Measurements from ENCODE around the gene MRPL4. TPM values are rescaled to one million over a fixed set of nuclear protein-coding genes. Genes with fewer than 3 reads are reported as not detected.

Gene MRPL4
- total RNA-seq, 2 experiments from 2014 or later = 44.6 to 47.3 TPM

- TF ChIP-seq, protein P1, sequence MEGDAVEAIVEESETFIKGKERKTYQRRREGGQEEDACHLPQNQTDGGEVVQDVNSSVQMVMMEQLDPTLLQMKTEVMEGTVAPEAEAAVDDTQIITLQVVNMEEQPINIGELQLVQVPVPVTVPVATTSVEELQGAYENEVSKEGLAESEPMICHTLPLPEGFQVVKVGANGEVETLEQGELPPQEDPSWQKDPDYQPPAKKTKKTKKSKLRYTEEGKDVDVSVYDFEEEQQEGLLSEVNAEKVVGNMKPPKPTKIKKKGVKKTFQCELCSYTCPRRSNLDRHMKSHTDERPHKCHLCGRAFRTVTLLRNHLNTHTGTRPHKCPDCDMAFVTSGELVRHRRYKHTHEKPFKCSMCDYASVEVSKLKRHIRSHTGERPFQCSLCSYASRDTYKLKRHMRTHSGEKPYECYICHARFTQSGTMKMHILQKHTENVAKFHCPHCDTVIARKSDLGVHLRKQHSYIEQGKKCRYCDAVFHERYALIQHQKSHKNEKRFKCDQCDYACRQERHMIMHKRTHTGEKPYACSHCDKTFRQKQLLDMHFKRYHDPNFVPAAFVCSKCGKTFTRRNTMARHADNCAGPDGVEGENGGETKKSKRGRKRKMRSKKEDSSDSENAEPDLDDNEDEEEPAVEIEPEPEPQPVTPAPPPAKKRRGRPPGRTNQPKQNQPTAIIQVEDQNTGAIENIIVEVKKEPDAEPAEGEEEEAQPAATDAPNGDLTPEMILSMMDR (IDR thresholded peaks at IDR 0.05) = no peak
- Histone ChIP-seq H3K4me3 (ENCODE audit: low read length) (peak overlapping the region; percentile 48), H3K27ac (ENCODE audit: low read depth in 1 of 2, low read length in 2 of 2) (no peak overlapping the region)
These were observed 36.7 kb downstream of the MRPL4 start for GRCh38 chr19:10288662-10289166.

GRCh38 chr19:10289167-10289835, 37.3 kb downstream of the MRPL4 start:
- H3K9me3 ChIP-seq (ENCODE audit: control insufficient read depth in 1 of 2, insufficient read depth in 1 of 2, low read length in 2 of 2) = peaks cover 0 to 61% of the 10 kb centered on the region in 2 experiments
- H3K4me3 Mint-ChIP-seq = peak overlapping the region; percentile 77
- peaks cover 22% of the 10 kb centered on the region for H3K36me3 Mint-ChIP-seq (ENCODE audit: low read depth)
- H3K27ac ChIP-seq (ENCODE audit: low read depth in 1 of 2, low read length in 2 of 2) = no peak overlapping the region
- H3K4me1 Mint-ChIP-seq (ENCODE audit: low read depth) = peaks cover 73% of the 10 kb centered on the region
- TF ChIP-seq, protein P1 (IDR thresholded peaks at IDR 0.05) = no peak
- H3K9me3 Mint-ChIP-seq = no peaks in the 10 kb centered on the region
- peak; percentile 71 for ATAC-seq (ENCODE audit: poor library complexity)
- intact Hi-C loops (cut with DNase I, micrococcal nuclease) = loop anchor here in 1 of 2 experiments (5.0 kb wide), 1 partner anchor 43 kb away; the partner anchor contains the start of gene RAVER1
- peak in 12 of 14 experiments; percentile 37 to 87 (median 56) for DNase-seq
- H3K4me1 ChIP-seq (ENCODE audit: insufficient read depth, low read length) = peaks cover 86% of the 10 kb centered on the region
- ChIA-PET CTCF (interaction anchor here (0.8 to 3.1 kb wide), 5 partner anchors 18 to 127 kb away, joined by 3 to 10 read pairs (median 6); partner anchors contain the start of gene ICAM1), POLR2A (interaction anchor here (0.6 to 5.0 kb wide), 4 partner anchors 19 to 122 kb away, joined by 3 to 39 read pairs (median 4); partner anchors contain the start of gene ICAM1)
- peaks cover 72% of the 10 kb centered on the region for H3K27me3 Mint-ChIP-seq
- peaks cover 71% of the 10 kb centered on the region in 2 experiments for H3K27me3 ChIP-seq (ENCODE audit: control insufficient read depth in 1 of 2, insufficient read depth in 2 of 2, low read length in 2 of 2)
- peaks cover 19% of the 10 kb centered on the region for H3K36me3 ChIP-seq (ENCODE audit: insufficient read depth, low read length)
- peak overlapping the region; percentile 48 for H3K4me3 ChIP-seq (ENCODE audit: low read length)
- no peak overlapping the region for H3K27ac Mint-ChIP-seq

More at GRCh38 chr19:10288662-10289166, 36.7 kb downstream of the MRPL4 start:
- Histone ChIP-seq H3K4me1 (ENCODE audit: insufficient read depth, low read length) (peaks cover 80% of the 10 kb centered on the region), H3K27me3 (ENCODE audit: control insufficient read depth in 1 of 2, insufficient read depth in 2 of 2, low read length in 2 of 2) (peaks cover 65% of the 10 kb centered on the region in 2 experiments), H3K36me3 (ENCODE audit: insufficient read depth, low read length) (peaks cover 24% of the 10 kb centered on the region), H3K9me3 (ENCODE audit: control insufficient read depth in 1 of 2, insufficient read depth in 1 of 2, low read length in 2 of 2) (peaks cover 0 to 55% of the 10 kb centered on the region in 2 experiments)
- Mint-ChIP-seq H3K9me3 (no peaks in the 10 kb centered on the region), H3K4me1 (ENCODE audit: low read depth) (peaks cover 73% of the 10 kb centered on the region), H3K27me3 (peaks cover 66% of the 10 kb centered on the region), H3K27ac (no peak overlapping the region), H3K36me3 (ENCODE audit: low read depth) (peaks cover 22% of the 10 kb centered on the region), H3K4me3 (peak overlapping the region; percentile 77)
- DNase-seq (peak in 4 of 14 experiments; percentile 45 to 54 (median 48)), ATAC-seq (ENCODE audit: poor library complexity) (no peak)
- ChIA-PET CTCF (interaction anchor here (1.7 to 3.1 kb wide), 3 partner anchors 18 to 128 kb away, joined by 6 to 10 read pairs (median 9); partner anchors contain the start of gene ICAM1), POLR2A (interaction anchor here (1.1 to 5.0 kb wide), 3 partner anchors 18 to 100 kb away, joined by 3 to 39 read pairs (median 6); partner anchors contain the start of gene ICAM1)
- intact Hi-C loops (cut with DNase I, micrococcal nuclease) = loop anchor here in 1 of 2 experiments (5.0 kb wide), 1 partner anchor 44 kb away; the partner anchor contains the start of gene RAVER1

- peaks cover 78% of the 10 kb centered on the region for H3K27me3 Mint-ChIP-seq
- peaks cover 18% of the 10 kb centered on the region for H3K36me3 Mint-ChIP-seq (ENCODE audit: low read depth)
- ATAC-seq (ENCODE audit: poor library complexity) (no peak), DNase-seq (peak in 4 of 14 experiments; percentile 23 to 63 (median 45))
- ChIA-PET POLR2A (interaction anchor here (0.6 to 5.0 kb wide), 4 partner anchors 19 to 122 kb away, joined by 3 to 39 read pairs (median 4); partner anchors contain the start of gene ICAM1), CTCF (interaction anchor here (0.8 to 3.1 kb wide), 5 partner anchors 19 to 127 kb away, joined by 3 to 10 read pairs (median 6); partner anchors contain the start of gene ICAM1)
- peaks cover 73% of the 10 kb centered on the region for H3K4me1 Mint-ChIP-seq (ENCODE audit: low read depth)
- Histone ChIP-seq H3K27ac (ENCODE audit: low read depth in 1 of 2, low read length in 2 of 2) (no peak within 1 kb of the TSS), H3K9me3 (ENCODE audit: control insufficient read depth in 1 of 2, insufficient read depth in 1 of 2, low read length in 2 of 2) (peaks cover 0 to 66% of the 10 kb centered on the region in 2 experiments), H3K27me3 (ENCODE audit: control insufficient read depth in 1 of 2, insufficient read depth in 2 of 2, low read length in 2 of 2) (peaks cover 77% of the 10 kb centered on the region in 2 experiments), H3K36me3 (ENCODE audit: insufficient read depth, low read length) (peaks cover 13% of the 10 kb centered on the region), H3K4me1 (ENCODE audit: insufficient read depth, low read length) (peaks cover 92% of the 10 kb centered on the region), H3K4me3 (ENCODE audit: low read length) (peak within 1 kb of the TSS; percentile 48)
- peak within 1 kb of the TSS; percentile 81 for H3K4me3 Mint-ChIP-seq
- no peaks in the 10 kb centered on the region for H3K9me3 Mint-ChIP-seq
- intact Hi-C loops (cut with DNase I, micrococcal nuclease) = loop anchor here in 1 of 2 experiments (5.0 kb wide), 1 partner anchor 42 kb away; the partner anchor contains the start of gene RAVER1
- no peak within 1 kb of the TSS for H3K27ac Mint-ChIP-seq
- TF ChIP-seq, protein P1 (IDR thresholded peaks at IDR 0.05) = no peak
These were observed 37.9 kb downstream of the MRPL4 start, which contains the start of gene ICAM5 for GRCh38 chr19:10289836-10290356. TSS of gene ICAM5 (plus strand) at chr19:10289952. CDS start at chr19:10290044, 92 bp downstream.
